Trophoblast cell (in vitro differentiated cells and primary cell): ENCODE data around the gene NCAM2.

Experiments used
- DNase-seq, 2 donors: peaks; one replicate each; pipeline ENCODE4 v3.0.0-alpha.2; 2016
- H2AFZ ChIP-seq: 2 replicates; pipeline ENCODE4 v1.6.1; 2013; ENCODE audit warnings: low read length, moderate library complexity, mild to moderate bottlenecking; ENCODE audit not compliant: insufficient read depth, poor library complexity
- H2AK5ac ChIP-seq: 2 replicates; pipeline ENCODE4 v1.6.1; 2013; ENCODE audit warnings: mild to moderate bottlenecking, low read length
- H2BK120ac ChIP-seq: 2 replicates; pipeline ENCODE4 v1.6.1; 2013; ENCODE audit warnings: low read length, mild to moderate bottlenecking, moderate library complexity; ENCODE audit not compliant: insufficient read depth, poor library complexity
- H2BK12ac ChIP-seq: 2 replicates; pipeline ENCODE4 v1.6.1; 2013; ENCODE audit warnings: mild to moderate bottlenecking, low read length, moderate library complexity
- H2BK5ac ChIP-seq: 2 replicates; pipeline ENCODE4 v1.6.1; 2013; ENCODE audit warnings: low read length, low read depth, moderate library complexity, mild to moderate bottlenecking; ENCODE audit not compliant: poor library complexity
- H3K14ac ChIP-seq: 2 replicates; pipeline ENCODE4 v1.6.1; 2013; ENCODE audit warnings: mild to moderate bottlenecking, low read length
- H3K18ac ChIP-seq: 2 replicates; pipeline ENCODE4 v1.6.1; 2013; ENCODE audit warnings: mild to moderate bottlenecking, low read length
- H3K23ac ChIP-seq: 2 replicates; pipeline ENCODE4 v1.6.1; 2013; ENCODE audit warnings: low read length
- H3K27ac ChIP-seq: 2 replicates; pipeline ENCODE4 v1.5.1; 2013; ENCODE audit warnings: low read depth, mild to moderate bottlenecking, inconsistent platforms, low read length, moderate library complexity
- H3K27me3 ChIP-seq: 2 replicates; pipeline ENCODE4 v1.6.1; 2013; ENCODE audit warnings: inconsistent platforms, mild to moderate bottlenecking, low read length, moderate library complexity; ENCODE audit not compliant: insufficient read depth
- H3K36me3 ChIP-seq, 2 experiments: 1 replicate in 1 of 2; 2 replicates in 1 of 2; pipeline ENCODE4 v1.6.1; 2013; ENCODE audit warnings: low read length in 2 of 2, mild to moderate bottlenecking in 2 of 2, moderate library complexity in 1 of 2; ENCODE audit not compliant: insufficient read depth in 2 of 2, control insufficient read depth in 1 of 2
- H3K4ac ChIP-seq: 2 replicates; pipeline ENCODE4 v1.6.1; 2013; ENCODE audit warnings: low read depth, mild to moderate bottlenecking, low read length, moderate library complexity
- H3K4me1 ChIP-seq, 2 experiments: 1 replicate in 1 of 2; 2 replicates in 1 of 2; pipeline ENCODE4 v1.6.1; 2013; ENCODE audit warnings: low read length in 2 of 2, mild to moderate bottlenecking in 2 of 2, moderate library complexity in 1 of 2; ENCODE audit not compliant: insufficient read depth in 2 of 2, control insufficient read depth in 1 of 2
- H3K4me2 ChIP-seq: 2 replicates; pipeline ENCODE4 v1.6.1; 2013; ENCODE audit warnings: inconsistent platforms, mild to moderate bottlenecking, low read length, moderate library complexity
- H3K4me3 ChIP-seq: 2 replicates; pipeline ENCODE4 v1.5.1; 2013; ENCODE audit warnings: mild to moderate bottlenecking, low read depth, low read length, inconsistent platforms
- H3K79me1 ChIP-seq: one replicate; pipeline ENCODE4 v1.6.1; 2013; ENCODE audit warnings: low read length
- H3K79me2 ChIP-seq: 2 replicates; pipeline ENCODE4 v1.6.1; 2013; ENCODE audit warnings: low read length, mild to moderate bottlenecking; ENCODE audit not compliant: control insufficient read depth, insufficient read depth, poor library complexity
- H3K9ac ChIP-seq: 2 replicates; pipeline ENCODE4 v1.6.1; 2013; ENCODE audit warnings: mild to moderate bottlenecking, low read length
- H3K9me3 ChIP-seq: 2 replicates; pipeline ENCODE4 v1.6.1; 2013; ENCODE audit warnings: low read depth, mild to moderate bottlenecking, control low read depth, inconsistent platforms, low read length; ENCODE audit not compliant: insufficient read depth
- H4K12ac ChIP-seq: 2 replicates; pipeline ENCODE4 v1.6.1; 2013; ENCODE audit warnings: low read depth, mild to moderate bottlenecking, low read length, moderate library complexity
- H4K8ac ChIP-seq: 2 replicates; pipeline ENCODE4 v1.6.1; 2013; ENCODE audit warnings: low read depth, mild to moderate bottlenecking, low read length, moderate library complexity
- H4K91ac ChIP-seq: one replicate; pipeline ENCODE4 v1.6.1; 2013; ENCODE audit warnings: low read depth, mild to moderate bottlenecking, low read length, moderate library complexity
- WGBS: extraction: QIAGEN DNeasy Blood & Tissue Kit; methylation state at CpG from one replicate; pipeline ENCODE4 v1.1.7; 2013; ENCODE audit warnings: missing lambda C conversion rate; ENCODE audit not compliant: insufficient read length, insufficient coverage; ENCODE audit errors: extremely low coverage; 5-methylcytosine and 5-hydroxymethylcytosine counted together

NCAM2 gene

DNA sequence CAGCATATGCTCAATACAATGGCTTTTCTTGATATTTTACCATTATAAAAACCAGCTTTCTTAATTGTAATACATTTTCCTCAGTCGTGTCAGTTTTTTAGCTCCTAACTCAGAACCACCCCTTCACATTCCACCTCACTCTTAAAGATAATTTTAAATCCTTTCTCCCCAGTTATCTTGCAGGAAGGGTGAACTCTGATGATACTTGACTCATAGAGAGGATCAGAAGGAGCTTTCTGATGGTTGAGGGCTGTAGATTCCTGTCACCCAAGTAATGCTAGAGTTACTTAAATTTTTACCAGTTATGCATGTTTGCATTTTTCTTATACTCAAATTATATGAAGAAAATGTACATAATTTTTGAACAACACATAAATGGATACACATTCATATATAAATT is 233.7 kb downstream of the NCAM2 start:
- DNase-seq: no peak
- H3K23ac ChIP-seq: no peak overlapping the region
- H3K14ac ChIP-seq: no peak overlapping the region
- H3K27me3 ChIP-seq: no peaks in the 10 kb centered on the region
- no peak overlapping the region for H2BK12ac ChIP-seq
- H4K8ac ChIP-seq: no peak overlapping the region
- no peaks in the 10 kb centered on the region for H3K79me2 ChIP-seq
- H3K36me3 ChIP-seq: no peaks in the 10 kb centered on the region
- no peak overlapping the region for H2BK120ac ChIP-seq
- no peaks in the 10 kb centered on the region for H3K4me1 ChIP-seq
- no peak overlapping the region for H4K91ac ChIP-seq
- WGBS: no CpG with 5 or more reads among the region's 1 CpG
- H2BK5ac ChIP-seq: no peak overlapping the region
- H3K4me2 ChIP-seq: no peak overlapping the region
- no peak overlapping the region for H3K9ac ChIP-seq
- H3K18ac ChIP-seq: no peak overlapping the region
- no peak overlapping the region for H2AFZ ChIP-seq
- no peak overlapping the region for H3K4ac ChIP-seq
- H3K27ac ChIP-seq: no peak overlapping the region
- no peak overlapping the region for H3K4me3 ChIP-seq
- no peaks in the 10 kb centered on the region for H3K9me3 ChIP-seq
- H4K12ac ChIP-seq: no peak overlapping the region
- no peaks in the 10 kb centered on the region for H3K79me1 ChIP-seq
- H2AK5ac ChIP-seq: no peak overlapping the region

DNA sequence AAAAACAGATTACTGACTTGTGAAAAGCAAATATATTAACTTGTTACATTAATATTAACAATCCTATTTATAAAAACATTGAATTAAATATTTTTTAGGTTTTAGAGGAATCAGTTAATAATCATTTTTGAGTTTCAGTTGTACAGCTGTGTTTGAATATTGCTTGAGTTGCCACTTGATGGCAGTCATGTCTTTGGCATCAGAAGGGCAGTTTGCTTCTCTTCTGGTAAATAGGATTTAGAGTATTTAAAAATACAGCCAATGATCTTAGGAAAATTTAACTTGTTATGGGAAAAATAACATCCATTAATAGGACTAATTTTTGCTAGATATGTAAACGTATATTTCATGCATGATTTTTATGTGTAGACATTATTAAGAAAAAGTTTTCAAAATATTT is 234.1 kb downstream of the NCAM2 start:
- Histone ChIP-seq H2BK5ac (no peak overlapping the region), H3K9ac (no peak overlapping the region), H3K27me3 (no peaks in the 10 kb centered on the region), H3K4me2 (no peak overlapping the region), H3K27ac (no peak overlapping the region), H3K23ac (no peak overlapping the region), H4K91ac (no peak overlapping the region), H3K79me2 (no peaks in the 10 kb centered on the region), H3K18ac (no peak overlapping the region), H3K79me1 (no peaks in the 10 kb centered on the region), H3K14ac (no peak overlapping the region), H3K4ac (no peak overlapping the region), H2AFZ (no peak overlapping the region), H2AK5ac (no peak overlapping the region), H3K4me3 (no peak overlapping the region), H3K36me3 (no peaks in the 10 kb centered on the region), H4K8ac (no peak overlapping the region), H3K9me3 (no peaks in the 10 kb centered on the region), H4K12ac (no peak overlapping the region), H2BK12ac (no peak overlapping the region), H2BK120ac (no peak overlapping the region), H3K4me1 (no peaks in the 10 kb centered on the region)
- WGBS: no CpG with 5 or more reads among the region's 1 CpG
- peak in 1 of 2 donors; percentile 26 for DNase-seq

GRCh38 chr21:21233051-21233450 is 234.8 kb downstream of the NCAM2 start:
- no peak overlapping the region for H2BK120ac ChIP-seq
- H2BK12ac ChIP-seq: no peak overlapping the region
- no peak overlapping the region for H3K4me2 ChIP-seq
- no peaks in the 10 kb centered on the region for H3K79me1 ChIP-seq
- no peak for DNase-seq
- H3K9ac ChIP-seq: no peak overlapping the region
- no peak overlapping the region for H3K23ac ChIP-seq
- no peaks in the 10 kb centered on the region for H3K36me3 ChIP-seq
- H3K27ac ChIP-seq: no peak overlapping the region
- no peak overlapping the region for H4K12ac ChIP-seq
- H4K8ac ChIP-seq: no peak overlapping the region
- no peak overlapping the region for H3K14ac ChIP-seq
- no peaks in the 10 kb centered on the region for H3K79me2 ChIP-seq
- H3K4me3 ChIP-seq: no peak overlapping the region
- H3K27me3 ChIP-seq: no peaks in the 10 kb centered on the region
- H2AFZ ChIP-seq: no peak overlapping the region
- no peak overlapping the region for H3K4ac ChIP-seq
- no peak overlapping the region for H2BK5ac ChIP-seq
- H2AK5ac ChIP-seq: no peak overlapping the region
- no peak overlapping the region for H4K91ac ChIP-seq
- H3K4me1 ChIP-seq: no peaks in the 10 kb centered on the region
- H3K18ac ChIP-seq: no peak overlapping the region
- H3K9me3 ChIP-seq: no peaks in the 10 kb centered on the region

GRCh38 chr21:21236996-21237395 is 238.8 kb downstream of the NCAM2 start:
- Histone ChIP-seq H3K4me2 (no peak overlapping the region), H2BK5ac (no peak overlapping the region), H3K79me2 (no peaks in the 10 kb centered on the region), H3K9me3 (no peaks in the 10 kb centered on the region), H2BK12ac (no peak overlapping the region), H4K8ac (no peak overlapping the region), H4K91ac (no peak overlapping the region), H3K23ac (no peak overlapping the region), H3K79me1 (no peaks in the 10 kb centered on the region), H3K4me3 (no peak overlapping the region), H3K18ac (no peak overlapping the region), H2AFZ (no peak overlapping the region), H3K27ac (no peak overlapping the region), H3K27me3 (no peaks in the 10 kb centered on the region), H3K36me3 (no peaks in the 10 kb centered on the region), H3K14ac (no peak overlapping the region), H2AK5ac (no peak overlapping the region), H3K4me1 (no peaks in the 10 kb centered on the region), H3K9ac (no peak overlapping the region), H4K12ac (no peak overlapping the region), H2BK120ac (no peak overlapping the region), H3K4ac (no peak overlapping the region)
- no peak for DNase-seq
- WGBS: no CpG with 5 or more reads among the region's 3 CpGs
